ENCODE measurements around the gene TAS2R50. TPM values are rescaled to one million over a fixed set of nuclear protein-coding genes. Genes with fewer than 3 reads are reported as not detected.
"Not testable (repeated sequence)": the region's sequence is repeated elsewhere in the genome, so short reads cannot be mapped to it uniquely, and the experiment has no call there.

The TAS2R50 gene
- 3.7 TPM for total RNA-seq

- FAIRE-seq (no peak), DNase-seq (ENCODE audit: low spot score in 2 of 2) (no peak)
Measured at GRCh38 chr12:10986812-10987211, at the start of gene TAS2R50. Gene TAS2R50 (minus strand): TSS chr12:10986912. CDS start chr12:10986860, 52 bp downstream.

- FAIRE-seq; DNase-seq (ENCODE audit: low spot score in 2 of 2): not testable (repeated sequence)
Measured at GRCh38 chr12:11033959-11034358, 47.2 kb upstream of the TAS2R50 start.

- FAIRE-seq, result no peak
- DNase-seq (ENCODE audit: low spot score in 2 of 2), result no peak
Measured at GRCh38 chr12:11031307-11031706, 44.6 kb upstream of the TAS2R50 start, which contains the start of gene TAS2R31. Gene TAS2R31 (minus strand): TSS chr12:11031407. CDS start chr12:11031335, 72 bp downstream.

GRCh38 chr12:11026118-11026517 is 39.4 kb upstream of the TAS2R50 start:
- DNase-seq (ENCODE audit: low spot score in 2 of 2), result no peak
- no peak for FAIRE-seq

GRCh38 chr12:11023387-11023786 is 36.7 kb upstream of the TAS2R50 start:
- DNase-seq (ENCODE audit: low spot score in 2 of 2) (no peak), FAIRE-seq (no peak)

- no peak for FAIRE-seq
Measured at GRCh38 chr12:11022520-11022919, 35.8 kb upstream of the TAS2R50 start, which contains the start of gene TAS2R19. Gene TAS2R19 (minus strand): TSS chr12:11022620. CDS start chr12:11022571, 49 bp downstream.

GRCh38 chr12:11016937-11017336 is 30.2 kb upstream of the TAS2R50 start:
- FAIRE-seq, result peak; percentile 86

More at GRCh38 chr12:11022520-11022919, 35.8 kb upstream of the TAS2R50 start, which contains the start of gene TAS2R19:
- no peak for DNase-seq (ENCODE audit: low spot score in 2 of 2)

GRCh38 chr12:11015775-11016430 is 29.2 kb upstream of the TAS2R50 start:
- FAIRE-seq (no peak), DNase-seq (ENCODE audit: low spot score in 2 of 2) (no peak)

More at GRCh38 chr12:11016937-11017336, 30.2 kb upstream of the TAS2R50 start:
- DNase-seq (ENCODE audit: low spot score in 2 of 2), result peak in 1 of 2 donors; percentile 5

GRCh38 chr12:11014234-11014633 is 27.5 kb upstream of the TAS2R50 start:
- FAIRE-seq (no peak), DNase-seq (ENCODE audit: low spot score in 2 of 2) (no peak)

GRCh38 chr12:11007608-11008007 is 20.9 kb upstream of the TAS2R50 start:
- no peak for FAIRE-seq
- DNase-seq (ENCODE audit: low spot score in 2 of 2), result no peak

- DNase-seq (ENCODE audit: low spot score in 2 of 2) (no peak), FAIRE-seq (no peak)
Measured at GRCh38 chr12:10998204-10998603, 11.5 kb upstream of the TAS2R50 start, which contains the start of gene TAS2R20. Gene TAS2R20 (minus strand): TSS chr12:10998304. CDS start chr12:10997875, 429 bp downstream.

- DNase-seq (ENCODE audit: low spot score in 2 of 2) (no peak), FAIRE-seq (no peak)
Measured at GRCh38 chr12:10994307-10994706, 7.6 kb upstream of the TAS2R50 start.

- DNase-seq (ENCODE audit: low spot score in 2 of 2), result no peak
- no peak for FAIRE-seq
Measured at GRCh38 chr12:10989107-10989506, 2.4 kb upstream of the TAS2R50 start.

GRCh38 chr12:10982244-10982643 is 4.5 kb downstream of the TAS2R50 start:
- DNase-seq (ENCODE audit: low spot score in 2 of 2) (no peak), FAIRE-seq (no peak)

- DNase-seq (ENCODE audit: low spot score in 2 of 2) (no peak), FAIRE-seq (no peak)
Measured at GRCh38 chr12:10974965-10975364, 11.7 kb downstream of the TAS2R50 start.

GRCh38 chr12:10968765-10969456 is 17.8 kb downstream of the TAS2R50 start:
- DNase-seq (ENCODE audit: low spot score in 2 of 2) (no peak), FAIRE-seq (no peak)

- FAIRE-seq, result no peak
- DNase-seq (ENCODE audit: low spot score in 2 of 2), result no peak
Measured at GRCh38 chr12:10967409-10967808, 19.3 kb downstream of the TAS2R50 start.

GRCh38 chr12:10966314-10966713 is 20.4 kb downstream of the TAS2R50 start:
- DNase-seq (ENCODE audit: low spot score in 2 of 2), result no peak
- no peak for FAIRE-seq

- DNase-seq (ENCODE audit: low spot score in 2 of 2), result no peak
- no peak for FAIRE-seq
Measured at GRCh38 chr12:10965476-10965875, 21.2 kb downstream of the TAS2R50 start.

- no peak for DNase-seq (ENCODE audit: low spot score in 2 of 2)
- no peak for FAIRE-seq
Measured at GRCh38 chr12:10960211-10960610, 26.5 kb downstream of the TAS2R50 start.

GRCh38 chr12:10959804-10960203 is 26.9 kb downstream of the TAS2R50 start:
- peak; percentile 81 for FAIRE-seq
- DNase-seq (ENCODE audit: low spot score in 2 of 2), result no peak
